SHP77 (cell line): ENCODE results near the gene KCNE5.
"Not testable (repeated sequence)": the region's sequence is repeated elsewhere in the genome, so short reads cannot be mapped to it uniquely, and the experiment has no call there.

ENCODE experiments used
- DNase-seq, 2 experiments: peaks; one replicate each; lab custom pipeline; 2025; lab: John Stamatoyannopoulos, UW

The KCNE5 gene

GRCh38 chrX:109614951-109615350 lies 10.0 kb downstream of the KCNE5 start:
- DNase-seq, result no peak

- DNase-seq, result no peak
These were observed 23.5 kb downstream of the KCNE5 start for GRCh38 chrX:109601486-109601885.

- DNase-seq, result no peak
These were observed 24.7 kb downstream of the KCNE5 start for GRCh38 chrX:109600237-109600651.

GRCh38 chrX:109596015-109596414 lies 29.0 kb downstream of the KCNE5 start:
- no peak for DNase-seq

- no peak for DNase-seq
These were observed 34.8 kb downstream of the KCNE5 start for GRCh38 chrX:109590176-109590575.

- no peak for DNase-seq
These were observed 39.5 kb downstream of the KCNE5 start for GRCh38 chrX:109585488-109585887.

GRCh38 chrX:109578916-109579315 lies 46.1 kb downstream of the KCNE5 start:
- DNase-seq, result no peak

- DNase-seq, result no peak
These were observed 47.9 kb downstream of the KCNE5 start for GRCh38 chrX:109577055-109577454.

GRCh38 chrX:109576083-109576482 lies 48.9 kb downstream of the KCNE5 start:
- DNase-seq, result not testable (repeated sequence)
